HG02798 (cell line): ENCODE results near the gene FGF1.

Experiments used
- ATAC-seq: cut with Tn5 transposase; IDR thresholded peaks from one replicate; pipeline ENCODE4 v1.9.1; 2021; ENCODE audit warnings: mild to moderate bottlenecking; ENCODE audit not compliant: unreplicated experiment, poor library complexity

The FGF1 gene

GRCh38 chr5:142590451-142591231 is 95.2 kb downstream of the FGF1 start:
- no peak for ATAC-seq

GRCh38 chr5:142589720-142590119 is 96.2 kb downstream of the FGF1 start:
- ATAC-seq, result no peak

GRCh38 chr5:142587354-142587965 is 98.4 kb downstream of the FGF1 start:
- no peak for ATAC-seq

GRCh38 chr5:142586552-142586951 is 99.3 kb downstream of the FGF1 start:
- no peak for ATAC-seq

- no peak for ATAC-seq
Measured at GRCh38 chr5:142585451-142585850, 100.4 kb downstream of the FGF1 start.

- no peak for ATAC-seq
Measured at GRCh38 chr5:142584891-142585290, 101.0 kb downstream of the FGF1 start.

- ATAC-seq, result no peak
Measured at GRCh38 chr5:142578161-142578830, 107.6 kb downstream of the FGF1 start.

- no peak for ATAC-seq
Measured at GRCh38 chr5:142576804-142577203, 109.1 kb downstream of the FGF1 start.

- no peak for ATAC-seq
Measured at GRCh38 chr5:142576303-142576702, 109.6 kb downstream of the FGF1 start.

- no peak for ATAC-seq
Measured at GRCh38 chr5:142572006-142572405, 113.9 kb downstream of the FGF1 start.

- no peak for ATAC-seq
Measured at GRCh38 chr5:142571371-142571770, 114.5 kb downstream of the FGF1 start.

- no peak for ATAC-seq
Measured at GRCh38 chr5:142569905-142570304, 116.0 kb downstream of the FGF1 start.

- no peak for ATAC-seq
Measured at GRCh38 chr5:142568996-142569335, 116.9 kb downstream of the FGF1 start.

- no peak for ATAC-seq
Measured at GRCh38 chr5:142568283-142568995, 117.5 kb downstream of the FGF1 start.

GRCh38 chr5:142561486-142562097 is 124.3 kb downstream of the FGF1 start:
- ATAC-seq, result no peak

- no peak for ATAC-seq
Measured at GRCh38 chr5:142561029-142561428, 124.9 kb downstream of the FGF1 start.

- ATAC-seq, result no peak
Measured at GRCh38 chr5:142552107-142552506, 133.8 kb downstream of the FGF1 start.

GRCh38 chr5:142551338-142552067 is 134.4 kb downstream of the FGF1 start:
- ATAC-seq, result no peak

GRCh38 chr5:142550471-142550870 is 135.4 kb downstream of the FGF1 start:
- no peak for ATAC-seq

- ATAC-seq, result no peak
Measured at GRCh38 chr5:142549834-142550233, 136.1 kb downstream of the FGF1 start.
